ENCODE measurements around the gene TPK1.

TPK1 gene

DNA sequence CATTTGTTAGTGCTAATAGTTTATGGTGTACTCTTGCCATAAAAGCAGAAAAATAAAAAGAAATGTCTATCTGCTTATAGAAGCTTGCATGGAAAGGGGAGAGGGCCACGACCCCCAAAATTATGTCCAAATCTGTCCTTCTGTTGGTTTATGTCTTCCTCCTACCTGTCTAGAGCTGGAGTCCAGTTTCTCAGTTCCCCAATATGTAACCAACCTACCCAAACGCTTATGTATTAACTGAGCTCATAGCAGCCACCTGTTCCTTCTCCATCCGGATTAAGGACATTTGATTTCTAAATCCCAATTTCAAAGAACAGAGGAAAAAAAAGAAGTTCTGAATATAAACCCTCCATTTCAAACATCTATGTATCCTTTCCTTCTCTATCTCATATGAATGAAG lies 30.3 kb upstream of the TPK1 start:
- Histone ChIP-seq H3K9me3 (ENCODE audit: severe bottlenecking) (no peaks in the 10 kb centered on the region), H3K4me3 (ENCODE audit: low read depth, low read length) (no peak overlapping the region), H3K36me3 (no peaks in the 10 kb centered on the region), H3K27me3 (ENCODE audit: insufficient read depth, low read depth, severe bottlenecking) (no peaks in the 10 kb centered on the region), H3K27ac (no peak overlapping the region)
- DNase-seq: no peak
- no peak for TF ChIP-seq CTCF (IDR thresholded peaks at IDR 0.05; ENCODE audit: low read depth, low read length)

DNA sequence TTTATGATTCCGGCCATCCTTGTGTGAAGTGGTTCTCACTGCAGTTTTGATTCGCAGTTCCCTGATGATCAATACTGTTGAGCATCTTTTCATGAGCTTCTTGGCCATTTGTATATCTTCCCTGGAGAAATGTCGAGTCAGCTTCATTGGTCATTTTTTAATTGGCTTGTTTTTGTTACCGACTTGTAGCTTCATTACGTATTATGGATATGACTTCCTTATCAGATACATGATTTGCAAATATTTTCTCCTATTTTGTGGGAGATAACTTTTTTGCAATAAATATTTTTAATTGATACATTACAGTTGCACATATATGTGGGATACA lies 27.4 kb upstream of the TPK1 start:
- DNase-seq: no peak
- no peaks in the 10 kb centered on the region for H3K9me3 ChIP-seq (ENCODE audit: severe bottlenecking)
- no peak overlapping the region for H3K4me3 ChIP-seq (ENCODE audit: low read depth, low read length)
- TF ChIP-seq CTCF (IDR thresholded peaks at IDR 0.05; ENCODE audit: low read depth, low read length): no peak
- H3K27ac ChIP-seq: no peak overlapping the region
- no peaks in the 10 kb centered on the region for H3K27me3 ChIP-seq (ENCODE audit: insufficient read depth, low read depth, severe bottlenecking)
- H3K36me3 ChIP-seq: no peaks in the 10 kb centered on the region

DNA sequence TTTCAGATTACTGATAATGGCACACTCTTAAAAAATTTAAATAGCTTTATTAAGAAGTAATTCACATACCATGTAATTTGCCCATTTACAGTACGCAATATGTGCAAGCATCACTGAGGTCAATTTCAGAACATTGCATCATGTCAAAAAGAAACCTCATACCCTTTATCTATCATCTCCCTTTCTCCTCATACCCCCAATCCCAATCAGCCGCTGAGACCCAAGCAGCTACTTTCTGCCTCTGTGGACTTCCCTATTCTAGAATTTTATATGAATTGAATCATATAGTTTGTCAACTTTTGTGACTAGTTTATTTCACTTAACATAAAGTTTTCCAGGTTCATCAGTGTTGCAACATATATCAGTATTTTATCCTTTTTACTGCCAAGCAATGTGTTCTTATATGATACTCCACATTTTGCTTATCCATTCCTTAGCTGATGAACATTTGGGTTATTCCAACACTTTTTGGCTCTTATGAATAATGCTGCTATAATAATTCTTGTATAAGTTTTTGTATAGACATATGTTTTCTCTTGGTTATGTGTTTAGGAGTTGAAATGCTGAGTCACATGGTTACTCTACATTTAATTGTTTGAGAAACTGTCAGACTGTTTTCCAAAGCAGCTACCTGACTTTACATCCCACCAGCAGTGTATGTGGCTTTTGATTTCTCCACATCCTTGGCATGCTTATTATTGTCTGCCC lies 26.9 kb upstream of the TPK1 start:
- Histone ChIP-seq H3K27ac (no peak overlapping the region), H3K27me3 (ENCODE audit: insufficient read depth, low read depth, severe bottlenecking) (no peaks in the 10 kb centered on the region)
- DNase-seq: no peak

DNA sequence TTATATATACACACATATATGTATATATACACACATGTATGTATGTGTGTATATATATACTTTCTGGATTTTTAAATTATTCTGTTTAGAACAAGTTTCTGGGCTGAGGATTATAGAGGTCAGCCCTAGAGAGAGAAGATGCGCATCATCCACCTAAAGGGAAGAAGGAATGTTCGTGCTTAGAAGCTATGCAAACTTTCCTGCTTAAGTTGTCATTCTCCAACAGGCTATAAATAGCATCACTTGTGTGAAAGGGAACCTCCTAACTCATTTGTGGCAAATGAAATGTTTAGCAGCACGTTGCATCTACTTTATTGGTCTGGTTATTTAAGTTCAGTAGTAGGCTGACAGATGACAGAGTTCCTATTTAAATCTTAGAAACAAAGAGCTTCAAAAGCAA lies 23.9 kb upstream of the TPK1 start:
- Histone ChIP-seq H3K27me3 (ENCODE audit: insufficient read depth, low read depth, severe bottlenecking) (no peaks in the 10 kb centered on the region), H3K4me3 (ENCODE audit: low read depth, low read length) (no peak overlapping the region), H3K36me3 (no peaks in the 10 kb centered on the region), H3K27ac (no peak overlapping the region), H3K9me3 (ENCODE audit: severe bottlenecking) (no peaks in the 10 kb centered on the region)
- TF ChIP-seq CTCF (IDR thresholded peaks at IDR 0.05; ENCODE audit: low read depth, low read length): no peak
- DNase-seq: no peak

More for the DNA sequence above, 26.9 kb upstream of the TPK1 start:
- H3K9me3 ChIP-seq (ENCODE audit: severe bottlenecking): no peaks in the 10 kb centered on the region
- no peaks in the 10 kb centered on the region for H3K36me3 ChIP-seq
- TF ChIP-seq CTCF (IDR thresholded peaks at IDR 0.05; ENCODE audit: low read depth, low read length): no peak
- H3K4me3 ChIP-seq (ENCODE audit: low read depth, low read length): no peak overlapping the region

DNA sequence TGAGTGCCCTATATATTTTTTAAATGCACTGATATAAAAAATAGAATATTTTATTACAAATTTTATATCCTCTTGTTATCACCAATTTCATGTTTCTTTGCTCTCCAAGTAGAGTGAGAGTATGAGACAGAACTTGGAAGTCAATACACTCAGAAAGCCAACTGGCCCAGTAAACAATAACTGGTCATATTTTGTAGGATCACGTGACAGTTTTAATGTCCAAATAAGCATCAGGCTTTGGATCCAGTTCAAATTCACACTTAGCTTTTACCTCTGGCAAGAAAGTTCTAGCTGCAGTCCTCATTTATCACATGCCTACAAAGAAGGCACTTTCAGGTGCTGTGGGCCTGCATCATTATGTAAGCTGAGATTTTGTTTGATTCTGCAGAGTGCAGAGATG lies 21.6 kb upstream of the TPK1 start:
- H3K27ac ChIP-seq: no peak overlapping the region
- no peaks in the 10 kb centered on the region for H3K27me3 ChIP-seq (ENCODE audit: insufficient read depth, low read depth, severe bottlenecking)
- no peaks in the 10 kb centered on the region for H3K9me3 ChIP-seq (ENCODE audit: severe bottlenecking)
- TF ChIP-seq CTCF (IDR thresholded peaks at IDR 0.05; ENCODE audit: low read depth, low read length): no peak
- no peak for DNase-seq
- H3K36me3 ChIP-seq: no peaks in the 10 kb centered on the region
- no peak overlapping the region for H3K4me3 ChIP-seq (ENCODE audit: low read depth, low read length)

- Histone ChIP-seq H3K9me3 (ENCODE audit: severe bottlenecking) (no peaks in the 10 kb centered on the region), H3K4me3 (ENCODE audit: low read depth, low read length) (no peak overlapping the region), H3K27ac (no peak overlapping the region), H3K27me3 (ENCODE audit: insufficient read depth, low read depth, severe bottlenecking) (no peaks in the 10 kb centered on the region), H3K36me3 (no peaks in the 10 kb centered on the region)
- DNase-seq: peak; percentile 15
- peak; percentile 28; the same call in 1 of the 2 replicates for TF ChIP-seq CTCF (IDR thresholded peaks at IDR 0.05; ENCODE audit: low read depth, low read length)
These were observed 19.1 kb upstream of the TPK1 start for GRCh38 chr7:144854839-144855424.

Measured in WERI-Rb-1 (cell line).